Measurements from ENCODE around the gene LRRC7. TPM values are rescaled to one million over a fixed set of nuclear protein-coding genes. Genes with fewer than 3 reads are reported as not detected.

Gene LRRC7
- total and polyA plus RNA-seq, 2 donors (not counting 1 experiment from before 2014, with no cell fraction given): 0.03 TPM; not detected in 1

GRCh38 chr1:69534829-69535228 is 32.9 kb upstream of the LRRC7 start:
- DNase-seq (ENCODE audit: low read depth in 2 of 2): no peak
- no peak overlapping the region for H3K4me2 ChIP-seq (ENCODE audit: extremely low read depth, insufficient read depth, low read length)

GRCh38 chr1:69535490-69535889 is 32.2 kb upstream of the LRRC7 start:
- DNase-seq (ENCODE audit: low read depth in 2 of 2): no peak
- Histone ChIP-seq H3K4me2 (ENCODE audit: extremely low read depth, insufficient read depth, low read length) (no peak overlapping the region), H3K4me1 (ENCODE audit: control insufficient read depth, extremely low read depth, insufficient read depth, low read length) (no peaks in the 10 kb centered on the region), H3K27ac (ENCODE audit: insufficient read depth, low read length) (no peak overlapping the region), H3K36me3 (ENCODE audit: control insufficient read depth, insufficient read depth, low read length) (no peaks in the 10 kb centered on the region), H3K79me2 (ENCODE audit: control insufficient read depth, insufficient read depth, low read length) (no peaks in the 10 kb centered on the region), H3K4me3 (replicated peaks in 1 of 4; ENCODE audit: control extremely low read depth in 1 of 4, insufficient read depth in 1 of 4, low read depth in 3 of 4, low read length in 4 of 4) (no peak overlapping the region), H2AFZ (ENCODE audit: low read length) (no peak overlapping the region), H4K20me1 (ENCODE audit: control insufficient read depth, extremely low read depth, insufficient read depth, low read length) (no peaks in the 10 kb centered on the region), H3K27me3 (ENCODE audit: control insufficient read depth, insufficient read depth, low read length) (no peaks in the 10 kb centered on the region), H3K9ac (ENCODE audit: insufficient read depth, low read length) (no peak overlapping the region), H3K9me3 (ENCODE audit: control insufficient read depth, insufficient read depth, low read depth, low read length) (no peaks in the 10 kb centered on the region)
- TF ChIP-seq, protein P1, sequence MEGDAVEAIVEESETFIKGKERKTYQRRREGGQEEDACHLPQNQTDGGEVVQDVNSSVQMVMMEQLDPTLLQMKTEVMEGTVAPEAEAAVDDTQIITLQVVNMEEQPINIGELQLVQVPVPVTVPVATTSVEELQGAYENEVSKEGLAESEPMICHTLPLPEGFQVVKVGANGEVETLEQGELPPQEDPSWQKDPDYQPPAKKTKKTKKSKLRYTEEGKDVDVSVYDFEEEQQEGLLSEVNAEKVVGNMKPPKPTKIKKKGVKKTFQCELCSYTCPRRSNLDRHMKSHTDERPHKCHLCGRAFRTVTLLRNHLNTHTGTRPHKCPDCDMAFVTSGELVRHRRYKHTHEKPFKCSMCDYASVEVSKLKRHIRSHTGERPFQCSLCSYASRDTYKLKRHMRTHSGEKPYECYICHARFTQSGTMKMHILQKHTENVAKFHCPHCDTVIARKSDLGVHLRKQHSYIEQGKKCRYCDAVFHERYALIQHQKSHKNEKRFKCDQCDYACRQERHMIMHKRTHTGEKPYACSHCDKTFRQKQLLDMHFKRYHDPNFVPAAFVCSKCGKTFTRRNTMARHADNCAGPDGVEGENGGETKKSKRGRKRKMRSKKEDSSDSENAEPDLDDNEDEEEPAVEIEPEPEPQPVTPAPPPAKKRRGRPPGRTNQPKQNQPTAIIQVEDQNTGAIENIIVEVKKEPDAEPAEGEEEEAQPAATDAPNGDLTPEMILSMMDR (conservative IDR thresholded peaks at IDR 0.05 in 1 of 2, IDR thresholded peaks at IDR 0.05 in 1 of 2; ENCODE audit: low read depth in 1 of 2, low read length in 2 of 2): no peak
- TF ChIP-seq EZH2 (IDR thresholded peaks at IDR 0.05; ENCODE audit: low read length, missing control alignments): no peak

More at GRCh38 chr1:69534829-69535228, 32.9 kb upstream of the LRRC7 start:
- Histone ChIP-seq H3K4me3 (replicated peaks in 1 of 4; ENCODE audit: control extremely low read depth in 1 of 4, insufficient read depth in 1 of 4, low read depth in 3 of 4, low read length in 4 of 4) (no peak overlapping the region), H3K36me3 (ENCODE audit: control insufficient read depth, insufficient read depth, low read length) (no peaks in the 10 kb centered on the region), H3K79me2 (ENCODE audit: control insufficient read depth, insufficient read depth, low read length) (no peaks in the 10 kb centered on the region), H3K4me1 (ENCODE audit: control insufficient read depth, extremely low read depth, insufficient read depth, low read length) (no peaks in the 10 kb centered on the region), H4K20me1 (ENCODE audit: control insufficient read depth, extremely low read depth, insufficient read depth, low read length) (no peaks in the 10 kb centered on the region), H3K9ac (ENCODE audit: insufficient read depth, low read length) (no peak overlapping the region), H3K27ac (ENCODE audit: insufficient read depth, low read length) (no peak overlapping the region), H3K27me3 (ENCODE audit: control insufficient read depth, insufficient read depth, low read length) (no peaks in the 10 kb centered on the region), H2AFZ (ENCODE audit: low read length) (no peak overlapping the region), H3K9me3 (ENCODE audit: control insufficient read depth, insufficient read depth, low read depth, low read length) (no peaks in the 10 kb centered on the region)
- no peak for TF ChIP-seq EZH2 (IDR thresholded peaks at IDR 0.05; ENCODE audit: low read length, missing control alignments)

GRCh38 chr1:69540052-69540451 is 27.7 kb upstream of the LRRC7 start:
- no peaks in the 10 kb centered on the region for H3K4me1 ChIP-seq (ENCODE audit: control insufficient read depth, extremely low read depth, insufficient read depth, low read length)
- no peak for DNase-seq (ENCODE audit: low read depth in 2 of 2)
- H3K79me2 ChIP-seq (ENCODE audit: control insufficient read depth, insufficient read depth, low read length): no peaks in the 10 kb centered on the region
- no peaks in the 10 kb centered on the region for H3K9me3 ChIP-seq (ENCODE audit: control insufficient read depth, insufficient read depth, low read depth, low read length)
- H3K27ac ChIP-seq (ENCODE audit: insufficient read depth, low read length): no peak overlapping the region
- no peak overlapping the region for H3K4me3 ChIP-seq (replicated peaks in 1 of 4; ENCODE audit: control extremely low read depth in 1 of 4, insufficient read depth in 1 of 4, low read depth in 3 of 4, low read length in 4 of 4)
- no peak overlapping the region for H2AFZ ChIP-seq (ENCODE audit: low read length)
- H3K36me3 ChIP-seq (ENCODE audit: control insufficient read depth, insufficient read depth, low read length): no peaks in the 10 kb centered on the region
- H3K4me2 ChIP-seq (ENCODE audit: extremely low read depth, insufficient read depth, low read length): no peak overlapping the region
- no peaks in the 10 kb centered on the region for H4K20me1 ChIP-seq (ENCODE audit: control insufficient read depth, extremely low read depth, insufficient read depth, low read length)
- TF ChIP-seq, protein P1 (conservative IDR thresholded peaks at IDR 0.05 in 1 of 2, IDR thresholded peaks at IDR 0.05 in 1 of 2; ENCODE audit: low read depth in 1 of 2, low read length in 2 of 2): no peak
- TF ChIP-seq EZH2 (IDR thresholded peaks at IDR 0.05; ENCODE audit: low read length, missing control alignments): no peak
- H3K9ac ChIP-seq (ENCODE audit: insufficient read depth, low read length): no peak overlapping the region
- H3K27me3 ChIP-seq (ENCODE audit: control insufficient read depth, insufficient read depth, low read length): no peaks in the 10 kb centered on the region

Measured in fibroblast of lung (primary cell).